ES-I3 (cell line): ENCODE results near the gene PLAAT4.
"Not testable (repeated sequence)": the region's sequence is repeated elsewhere in the genome, so short reads cannot be mapped to it uniquely, and the experiment has no call there.

Source experiments
- H3K36me3 ChIP-seq: 2 replicates; pipeline ENCODE4 v1.6.1; 2013; ENCODE audit warnings: mild to moderate bottlenecking, low read length, control low read depth, moderate library complexity; ENCODE audit not compliant: insufficient read depth
- H3K4me1 ChIP-seq: 2 replicates; pipeline ENCODE4 v1.6.1; 2013; ENCODE audit warnings: mild to moderate bottlenecking, control low read depth, low read length; ENCODE audit not compliant: insufficient read depth
- H3K9ac ChIP-seq: 2 replicates; pipeline ENCODE4 v1.6.1; 2013; ENCODE audit warnings: low read depth, mild to moderate bottlenecking, low read length, moderate library complexity
- H3K9me3 ChIP-seq: 2 replicates; pipeline ENCODE4 v1.6.1; 2013; ENCODE audit warnings: mild to moderate bottlenecking, low read length, moderate library complexity; ENCODE audit not compliant: control insufficient read depth, insufficient read depth

PLAAT4 gene

GRCh38 chr11:63521896-63522295 is 14.7 kb upstream of the PLAAT4 start:
- H3K9ac ChIP-seq, result no peak overlapping the region

GRCh38 chr11:63523151-63523550 is 13.5 kb upstream of the PLAAT4 start:
- Histone ChIP-seq H3K9me3 (peaks cover 31% of the 10 kb centered on the region), H3K9ac (no peak overlapping the region), H3K4me1 (peaks cover 7% of the 10 kb centered on the region), H3K36me3 (no peaks in the 10 kb centered on the region; the same call in 1 of the 2 replicates)

More at GRCh38 chr11:63521896-63522295, 14.7 kb upstream of the PLAAT4 start:
- Histone ChIP-seq H3K36me3 (no peaks in the 10 kb centered on the region; the same call in 1 of the 2 replicates), H3K4me1 (no peaks in the 10 kb centered on the region), H3K9me3 (peaks cover 31% of the 10 kb centered on the region)

GRCh38 chr11:63527667-63528066 is 8.9 kb upstream of the PLAAT4 start:
- Histone ChIP-seq H3K36me3 (no peaks in the 10 kb centered on the region; the same call in 1 of the 2 replicates), H3K9ac (peak overlapping the region; percentile 43), H3K9me3 (peaks cover 8% of the 10 kb centered on the region; the same call in 1 of the 2 replicates), H3K4me1 (peaks cover 33% of the 10 kb centered on the region)

- H3K9me3 ChIP-seq, H3K9ac ChIP-seq, H3K36me3 ChIP-seq: not testable (repeated sequence)
- H3K4me1 ChIP-seq, result peaks cover 37% of the 10 kb centered on the region
Observed at GRCh38 chr11:63528156-63528555, 8.5 kb upstream of the PLAAT4 start.

GRCh38 chr11:63528729-63529278 is 7.8 kb upstream of the PLAAT4 start:
- Histone ChIP-seq H3K4me1 (peaks cover 43% of the 10 kb centered on the region), H3K9ac (peak overlapping the region; percentile 54; the same call in 1 of the 2 replicates)
- not testable (repeated sequence) for H3K9me3 ChIP-seq, H3K36me3 ChIP-seq

GRCh38 chr11:63529373-63529772 is 7.2 kb upstream of the PLAAT4 start:
- not testable (repeated sequence) for H3K9me3 ChIP-seq, H3K36me3 ChIP-seq
- peak overlapping the region; percentile 54; the same call in 1 of the 2 replicates for H3K9ac ChIP-seq
- peaks cover 45% of the 10 kb centered on the region for H3K4me1 ChIP-seq

GRCh38 chr11:63530021-63530420 is 6.6 kb upstream of the PLAAT4 start:
- H3K36me3 ChIP-seq, result no peaks in the 10 kb centered on the region
- peak overlapping the region; percentile 33; the same call in 1 of the 2 replicates for H3K9ac ChIP-seq
- peaks cover 46% of the 10 kb centered on the region for H3K4me1 ChIP-seq
- no peaks in the 10 kb centered on the region for H3K9me3 ChIP-seq

GRCh38 chr11:63531074-63531792 is 5.4 kb upstream of the PLAAT4 start:
- H3K9me3 ChIP-seq, H3K36me3 ChIP-seq: not testable (repeated sequence)
- Histone ChIP-seq H3K4me1 (peaks cover 46% of the 10 kb centered on the region), H3K9ac (peak overlapping the region; percentile 11)

- Histone ChIP-seq H3K4me1 (peaks cover 46% of the 10 kb centered on the region), H3K9me3 (no peaks in the 10 kb centered on the region), H3K9ac (peak overlapping the region; percentile 11), H3K36me3 (no peaks in the 10 kb centered on the region)
Observed at GRCh38 chr11:63532117-63532516, 4.5 kb upstream of the PLAAT4 start.

GRCh38 chr11:63532799-63533475 is 3.7 kb upstream of the PLAAT4 start:
- no peaks in the 10 kb centered on the region for H3K9me3 ChIP-seq
- no peaks in the 10 kb centered on the region for H3K36me3 ChIP-seq
- no peak overlapping the region; the same call in 1 of the 2 replicates for H3K9ac ChIP-seq
- peaks cover 39% of the 10 kb centered on the region for H3K4me1 ChIP-seq

GRCh38 chr11:63534076-63534475 is 2.5 kb upstream of the PLAAT4 start:
- Histone ChIP-seq H3K36me3 (no peaks in the 10 kb centered on the region), H3K9me3 (no peaks in the 10 kb centered on the region), H3K9ac (no peak overlapping the region), H3K4me1 (peaks cover 35% of the 10 kb centered on the region)

- Histone ChIP-seq H3K9me3 (no peaks in the 10 kb centered on the region), H3K9ac (no peak overlapping the region), H3K36me3 (no peaks in the 10 kb centered on the region), H3K4me1 (peaks cover 31% of the 10 kb centered on the region)
Observed at GRCh38 chr11:63534895-63535461, 1.6 kb upstream of the PLAAT4 start.

- H3K9me3 ChIP-seq, result no peaks in the 10 kb centered on the region
- peaks cover 30% of the 10 kb centered on the region for H3K4me1 ChIP-seq
- no peaks in the 10 kb centered on the region for H3K36me3 ChIP-seq
- H3K9ac ChIP-seq, result no peak overlapping the region
Observed at GRCh38 chr11:63535734-63536133, 874 bp upstream of the PLAAT4 start.

- H3K36me3 ChIP-seq, result no peaks in the 10 kb centered on the region
- H3K4me1 ChIP-seq, result peaks cover 15% of the 10 kb centered on the region
- H3K9ac ChIP-seq, result no peak overlapping the region
- H3K9me3 ChIP-seq, result no peaks in the 10 kb centered on the region
Observed at GRCh38 chr11:63537293-63538101, 889 bp downstream of the PLAAT4 start.
